KMS-11 (cell line): ENCODE results near the gene SEC24C.
"Not testable (repeated sequence)": the region's sequence is repeated elsewhere in the genome, so short reads cannot be mapped to it uniquely, and the experiment has no call there.

Experiments
- H2AFZ ChIP-seq: fragments of 200-600 bp; sonication (generic); 2 replicates; pipeline ENCODE4 v1.6.1; 2016; ENCODE audit warnings: antibody characterized with exemption, mixed run types, low read depth
- H3K27ac ChIP-seq: fragments of 200-600 bp; sonication (generic); 2 replicates; pipeline ENCODE4 v1.6.1; 2016; ENCODE audit warnings: mild to moderate bottlenecking, mixed run types
- H3K27me3 ChIP-seq: fragments of 200-600 bp; sonication (generic); 2 replicates; pipeline ENCODE4 v1.6.1; 2017; ENCODE audit warnings: mild to moderate bottlenecking, low read depth, mixed run types, moderate library complexity; ENCODE audit not compliant: insufficient read depth
- H3K36me3 ChIP-seq: fragments of 200-600 bp; sonication (generic); 2 replicates; pipeline ENCODE4 v1.6.1; 2017; ENCODE audit warnings: mild to moderate bottlenecking, mixed run types; ENCODE audit not compliant: insufficient read depth
- H3K4me1 ChIP-seq: fragments of 200-600 bp; sonication (generic); 2 replicates; pipeline ENCODE4 v1.6.1; 2016; ENCODE audit warnings: mild to moderate bottlenecking, low read depth, mixed run types; ENCODE audit not compliant: poor library complexity, severe bottlenecking
- H3K4me2 ChIP-seq: fragments of 200-600 bp; sonication (generic); 2 replicates; pipeline ENCODE4 v1.7.0; 2016; ENCODE audit warnings: mild to moderate bottlenecking, mixed run types
- H3K4me3 ChIP-seq: fragments of 200-600 bp; sonication (generic); IDR thresholded peaks from 2 replicates; pipeline ENCODE4 v1.6.1; 2017; ENCODE audit warnings: low read depth, low read length, mixed read lengths; ENCODE audit not compliant: insufficient read depth
- H3K79me2 ChIP-seq: fragments of 200-600 bp; sonication (generic); 2 replicates; pipeline ENCODE4 v1.6.1; 2016; ENCODE audit warnings: low read depth, mixed run types; ENCODE audit not compliant: insufficient read depth
- H3K9ac ChIP-seq: fragments of 200-600 bp; sonication (generic); 2 replicates; pipeline ENCODE4 v1.6.1; 2016; ENCODE audit warnings: mild to moderate bottlenecking, mixed run types
- H4K20me1 ChIP-seq: fragments of 200-600 bp; sonication (generic); 2 replicates; pipeline ENCODE4 v1.6.1; 2016; ENCODE audit warnings: mild to moderate bottlenecking, mixed run types; ENCODE audit not compliant: insufficient read depth
- TF ChIP-seq, protein P1 (sequence below): fragments of 200-600 bp; sonication (generic); conservative IDR thresholded peaks from 2 replicates; pipeline ENCODE4 v1.6.1; 2017; ENCODE audit warnings: low read depth, mild to moderate bottlenecking, antibody characterized with exemption, low read length, moderate library complexity, mixed read lengths

SEC24C gene

DNA sequence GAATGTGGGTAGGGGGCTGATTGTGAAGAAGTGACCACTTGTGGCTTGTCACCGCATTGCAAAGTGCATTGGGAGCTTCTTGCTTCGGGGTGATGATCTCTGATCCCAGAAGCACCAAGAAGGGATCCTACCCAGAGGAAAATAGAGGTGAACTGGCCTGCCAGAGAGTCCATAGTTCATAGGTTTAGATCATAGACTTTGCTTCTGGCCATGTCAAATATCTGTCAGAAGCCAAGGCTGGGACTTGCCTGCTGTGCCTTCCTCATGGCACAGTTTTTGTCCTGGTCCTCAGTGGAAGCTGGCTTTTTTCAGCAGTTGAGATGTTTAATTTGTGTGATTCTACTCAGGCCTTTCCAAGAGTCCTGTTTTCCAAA lies 42.3 kb downstream of the SEC24C start:
- Histone ChIP-seq H3K27me3 (no peaks in the 10 kb centered on the region), H3K79me2 (peaks cover 35% of the 10 kb centered on the region; the same call in 1 of the 2 replicates), H3K9ac (peak overlapping the region; percentile 12; the same call in 1 of the 2 replicates), H3K36me3 (no peaks in the 10 kb centered on the region), H3K27ac (no peak overlapping the region), H3K4me1 (peaks cover 34% of the 10 kb centered on the region), H2AFZ (no peak overlapping the region; the same call in 1 of the 2 replicates), H3K4me3 (no peak overlapping the region), H4K20me1 (no peaks in the 10 kb centered on the region), H3K4me2 (peak overlapping the region; percentile 55)
- TF ChIP-seq, protein P1, sequence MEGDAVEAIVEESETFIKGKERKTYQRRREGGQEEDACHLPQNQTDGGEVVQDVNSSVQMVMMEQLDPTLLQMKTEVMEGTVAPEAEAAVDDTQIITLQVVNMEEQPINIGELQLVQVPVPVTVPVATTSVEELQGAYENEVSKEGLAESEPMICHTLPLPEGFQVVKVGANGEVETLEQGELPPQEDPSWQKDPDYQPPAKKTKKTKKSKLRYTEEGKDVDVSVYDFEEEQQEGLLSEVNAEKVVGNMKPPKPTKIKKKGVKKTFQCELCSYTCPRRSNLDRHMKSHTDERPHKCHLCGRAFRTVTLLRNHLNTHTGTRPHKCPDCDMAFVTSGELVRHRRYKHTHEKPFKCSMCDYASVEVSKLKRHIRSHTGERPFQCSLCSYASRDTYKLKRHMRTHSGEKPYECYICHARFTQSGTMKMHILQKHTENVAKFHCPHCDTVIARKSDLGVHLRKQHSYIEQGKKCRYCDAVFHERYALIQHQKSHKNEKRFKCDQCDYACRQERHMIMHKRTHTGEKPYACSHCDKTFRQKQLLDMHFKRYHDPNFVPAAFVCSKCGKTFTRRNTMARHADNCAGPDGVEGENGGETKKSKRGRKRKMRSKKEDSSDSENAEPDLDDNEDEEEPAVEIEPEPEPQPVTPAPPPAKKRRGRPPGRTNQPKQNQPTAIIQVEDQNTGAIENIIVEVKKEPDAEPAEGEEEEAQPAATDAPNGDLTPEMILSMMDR, result no peak

DNA sequence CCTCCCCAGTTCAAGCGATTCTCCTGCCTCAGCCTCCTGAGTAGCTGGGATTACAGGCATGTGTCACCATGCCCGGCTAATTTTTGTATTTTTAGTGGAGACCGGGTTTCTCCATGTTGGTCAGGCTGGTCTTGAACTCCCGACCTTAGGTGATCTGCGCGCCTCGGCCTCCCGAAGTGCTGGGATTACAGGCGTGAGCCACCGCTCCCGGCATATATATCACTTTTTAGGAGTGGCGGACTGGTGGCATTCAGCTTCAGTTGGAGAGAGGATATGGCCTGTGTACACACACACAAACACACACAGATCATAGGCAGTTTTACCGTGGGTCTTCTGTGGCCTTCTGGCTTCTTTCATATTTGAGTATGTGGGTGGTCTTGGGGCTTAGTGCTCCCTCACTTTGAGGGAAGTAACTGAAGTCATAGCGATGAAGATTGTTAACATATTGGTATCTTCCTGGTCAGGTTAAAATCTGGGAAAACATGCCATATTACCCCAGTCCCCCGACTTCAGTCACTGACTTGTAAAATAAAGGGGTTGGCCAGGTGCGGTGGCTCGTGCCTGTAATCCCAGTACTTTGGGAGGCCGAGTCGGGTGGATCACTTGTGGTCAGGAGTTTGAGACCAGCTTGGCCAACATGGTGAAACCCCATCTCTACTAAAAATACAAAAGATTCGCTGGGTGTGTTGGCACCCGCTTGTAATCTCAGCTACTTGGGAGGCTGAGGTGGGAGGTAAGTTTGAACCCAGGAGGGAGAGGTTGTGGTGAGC lies 43.0 kb downstream of the SEC24C start:
- peaks cover 34% of the 10 kb centered on the region for H3K4me1 ChIP-seq
- not testable (repeated sequence) for H3K27me3 ChIP-seq, H3K27ac ChIP-seq, H3K4me3 ChIP-seq, H2AFZ ChIP-seq, H3K9ac ChIP-seq, H4K20me1 ChIP-seq, H3K36me3 ChIP-seq
- H3K79me2 ChIP-seq, result peaks cover 33% of the 10 kb centered on the region; the same call in 1 of the 2 replicates
- peak overlapping the region; percentile 55; the same call in 1 of the 2 replicates for H3K4me2 ChIP-seq

DNA sequence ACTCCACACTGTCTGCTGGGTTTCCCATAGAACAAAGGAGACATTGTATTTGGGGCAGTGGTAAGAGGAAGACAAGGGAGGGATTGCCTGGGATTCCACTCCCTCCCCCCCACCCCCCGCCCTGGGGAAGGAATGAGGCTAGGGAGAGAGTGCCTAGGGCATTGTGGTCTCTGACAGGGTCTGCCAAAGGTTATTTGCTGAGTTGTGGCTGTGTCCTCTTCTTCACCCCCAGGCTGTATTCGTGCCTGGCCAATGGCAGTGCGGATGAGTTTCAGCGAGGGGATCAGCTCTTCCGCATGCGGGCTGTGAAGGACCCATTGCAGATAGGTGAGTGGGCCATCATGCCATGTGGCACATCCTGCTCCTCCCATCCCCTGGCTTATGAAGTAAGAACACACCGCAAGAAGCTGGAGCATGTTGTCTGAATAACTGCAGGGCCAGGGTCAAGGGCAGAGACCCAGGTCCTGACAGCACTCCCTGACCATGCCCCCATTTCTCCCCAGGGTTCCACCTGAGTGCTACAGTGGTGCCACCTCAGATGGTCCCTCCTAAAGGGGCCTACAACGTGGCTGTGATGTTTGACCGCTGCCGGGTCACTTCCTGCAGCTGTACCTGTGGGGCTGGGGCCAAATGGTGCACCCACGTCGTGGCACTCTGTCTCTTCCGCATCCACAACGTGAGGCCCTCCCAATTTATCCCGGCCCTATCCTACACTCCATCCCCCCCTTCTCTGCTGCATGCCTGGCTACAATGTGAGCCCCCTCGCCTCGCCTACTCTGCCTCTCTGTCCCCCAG lies 44.9 kb downstream of the SEC24C start:
- Histone ChIP-seq H3K9ac (no peak overlapping the region), H3K27me3 (no peaks in the 10 kb centered on the region), H4K20me1 (no peaks in the 10 kb centered on the region), H2AFZ (no peak overlapping the region), H3K4me1 (peaks cover 19% of the 10 kb centered on the region), H3K79me2 (peaks cover 16% of the 10 kb centered on the region; the same call in 1 of the 2 replicates), H3K27ac (no peak overlapping the region), H3K4me3 (no peak overlapping the region), H3K4me2 (no peak overlapping the region), H3K36me3 (no peaks in the 10 kb centered on the region)
- TF ChIP-seq, protein P1, result no peak

DNA sequence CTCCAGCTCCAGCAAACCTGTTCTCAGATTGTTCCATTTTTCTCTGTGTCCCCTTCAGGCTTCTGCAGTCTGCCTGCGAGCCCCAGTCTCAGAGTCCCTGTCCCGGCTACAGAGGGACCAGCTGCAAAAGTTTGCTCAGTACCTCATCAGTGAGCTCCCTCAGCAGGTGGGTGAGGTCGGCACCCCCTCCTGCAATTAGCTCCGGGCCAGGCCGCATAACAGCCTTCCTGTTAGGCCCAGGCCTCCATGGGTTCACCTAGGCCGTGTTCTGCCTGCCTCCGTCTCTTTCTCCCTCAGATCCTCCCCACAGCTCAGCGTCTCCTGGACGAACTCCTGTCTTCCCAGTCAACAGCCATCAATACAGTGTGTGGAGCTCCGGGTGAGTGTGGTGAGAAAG lies 45.5 kb downstream of the SEC24C start:
- Histone ChIP-seq H4K20me1 (no peaks in the 10 kb centered on the region), H3K4me3 (no peak overlapping the region), H3K4me2 (no peak overlapping the region), H3K9ac (no peak overlapping the region), H3K27ac (no peak overlapping the region), H2AFZ (no peak overlapping the region), H3K4me1 (peaks cover 15% of the 10 kb centered on the region), H3K79me2 (peaks cover 10% of the 10 kb centered on the region; the same call in 1 of the 2 replicates), H3K27me3 (no peaks in the 10 kb centered on the region), H3K36me3 (no peaks in the 10 kb centered on the region)
- TF ChIP-seq, protein P1, result no peak
